ENCODE results near the gene TSPAN14.

TSPAN14 gene

DNA sequence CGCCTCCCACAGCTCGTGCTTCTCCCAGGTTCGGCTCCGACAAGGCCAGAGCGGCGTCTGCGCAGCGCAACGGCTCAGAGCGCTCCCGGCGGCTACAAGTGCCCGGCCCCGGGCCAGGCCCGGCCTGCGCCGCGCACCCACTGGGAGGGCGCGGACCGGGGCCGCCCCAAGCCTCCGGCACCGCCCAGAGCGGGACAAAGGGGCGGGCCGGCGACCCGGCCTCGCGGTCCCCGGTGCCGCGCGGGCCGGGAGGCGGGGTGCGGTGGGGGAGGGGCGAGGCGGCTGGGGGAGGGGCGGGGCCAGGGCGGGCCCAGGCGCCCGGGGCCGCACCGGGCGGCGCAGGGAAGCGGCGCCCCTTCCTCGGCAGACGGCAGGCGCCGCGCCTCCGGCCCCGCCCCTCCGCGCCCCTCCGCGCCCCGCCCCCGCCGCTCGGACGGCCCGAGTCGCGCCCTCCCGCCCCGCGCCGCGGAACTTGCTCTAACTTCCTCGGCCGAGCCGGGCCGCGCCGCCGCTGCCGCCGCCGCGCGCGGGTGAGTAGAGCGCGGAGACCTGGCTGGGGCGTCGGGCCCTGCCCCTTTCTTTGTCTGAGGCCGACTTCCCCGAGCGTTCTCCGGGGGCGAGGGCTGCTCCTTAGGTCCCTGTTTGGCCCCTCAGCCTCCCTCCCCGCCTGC, at the start of gene TSPAN14:
Gene TSPAN14 (plus strand): TSS at position 469 of the 671 bp plus-strand sequence. CDS start 34,924 bp downstream, outside the sequence.
- Histone ChIP-seq H3K27ac (peak within 1 kb of the TSS; percentile 67), H3K9ac (ENCODE audit: insufficient read length) (peak within 1 kb of the TSS; percentile 81), H3K36me3 (ENCODE audit: insufficient read depth, low read length) (no peaks in the 10 kb centered on the region), H3K9me3 (ENCODE audit: low read depth, low read length) (no peaks in the 10 kb centered on the region), H3K4me3 (peak within 1 kb of the TSS; percentile 79)
- DNase-seq (ENCODE audit: low read depth, low spot score) = no peak
- TF ChIP-seq POLR2AphosphoS5 (IDR thresholded peaks at IDR 0.05; ENCODE audit: borderline replicate concordance, low read depth, low read length) (peak; percentile 1; the same call in 1 of the 2 replicates), EZH2 (IDR thresholded peaks at IDR 0.05) (no peak), FOXP2 (optimal IDR thresholded peaks at IDR 0.05; ENCODE audit: control extremely low read depth, extremely low read length, insufficient read depth) (no peak)

GRCh38 chr10:80405035-80405434, 49.1 kb upstream of the TSPAN14 start:
- H3K4me3 ChIP-seq = no peak overlapping the region
- no peak overlapping the region for H3K27ac ChIP-seq
- no peaks in the 10 kb centered on the region for H3K9me3 ChIP-seq (ENCODE audit: low read depth, low read length)
- no peak for TF ChIP-seq POLR2AphosphoS5 (IDR thresholded peaks at IDR 0.05; ENCODE audit: borderline replicate concordance, low read depth, low read length)
- TF ChIP-seq FOXP2 (optimal IDR thresholded peaks at IDR 0.05; ENCODE audit: control extremely low read depth, extremely low read length, insufficient read depth) = no peak
- no peak for TF ChIP-seq EZH2 (IDR thresholded peaks at IDR 0.05)
- no peak overlapping the region for H3K9ac ChIP-seq (ENCODE audit: insufficient read length)
- H3K36me3 ChIP-seq (ENCODE audit: insufficient read depth, low read length) = no peaks in the 10 kb centered on the region
- no peak for DNase-seq (ENCODE audit: low read depth, low spot score)

- Histone ChIP-seq H3K36me3 (ENCODE audit: insufficient read depth, low read length) (no peaks in the 10 kb centered on the region), H3K4me3 (no peak overlapping the region), H3K9ac (ENCODE audit: insufficient read length) (no peak overlapping the region), H3K27ac (no peak overlapping the region), H3K9me3 (ENCODE audit: low read depth, low read length) (no peaks in the 10 kb centered on the region)
- TF ChIP-seq POLR2AphosphoS5 (IDR thresholded peaks at IDR 0.05; ENCODE audit: borderline replicate concordance, low read depth, low read length) = no peak
- TF ChIP-seq FOXP2 (optimal IDR thresholded peaks at IDR 0.05; ENCODE audit: control extremely low read depth, extremely low read length, insufficient read depth) = no peak
- TF ChIP-seq EZH2 (IDR thresholded peaks at IDR 0.05) = no peak
- DNase-seq (ENCODE audit: low read depth, low spot score) = no peak
Observed at GRCh38 chr10:80405626-80406025, 48.5 kb upstream of the TSPAN14 start.

- Histone ChIP-seq H3K4me3 (no peak overlapping the region), H3K36me3 (ENCODE audit: insufficient read depth, low read length) (no peaks in the 10 kb centered on the region), H3K27ac (no peak overlapping the region), H3K9me3 (ENCODE audit: low read depth, low read length) (no peaks in the 10 kb centered on the region), H3K9ac (ENCODE audit: insufficient read length) (no peak overlapping the region)
- DNase-seq (ENCODE audit: low read depth, low spot score) = no peak
- TF ChIP-seq EZH2 (IDR thresholded peaks at IDR 0.05) = no peak
- no peak for TF ChIP-seq FOXP2 (optimal IDR thresholded peaks at IDR 0.05; ENCODE audit: control extremely low read depth, extremely low read length, insufficient read depth)
- TF ChIP-seq POLR2AphosphoS5 (IDR thresholded peaks at IDR 0.05; ENCODE audit: borderline replicate concordance, low read depth, low read length) = no peak
Observed at GRCh38 chr10:80406204-80406603, 47.9 kb upstream of the TSPAN14 start.

DNA sequence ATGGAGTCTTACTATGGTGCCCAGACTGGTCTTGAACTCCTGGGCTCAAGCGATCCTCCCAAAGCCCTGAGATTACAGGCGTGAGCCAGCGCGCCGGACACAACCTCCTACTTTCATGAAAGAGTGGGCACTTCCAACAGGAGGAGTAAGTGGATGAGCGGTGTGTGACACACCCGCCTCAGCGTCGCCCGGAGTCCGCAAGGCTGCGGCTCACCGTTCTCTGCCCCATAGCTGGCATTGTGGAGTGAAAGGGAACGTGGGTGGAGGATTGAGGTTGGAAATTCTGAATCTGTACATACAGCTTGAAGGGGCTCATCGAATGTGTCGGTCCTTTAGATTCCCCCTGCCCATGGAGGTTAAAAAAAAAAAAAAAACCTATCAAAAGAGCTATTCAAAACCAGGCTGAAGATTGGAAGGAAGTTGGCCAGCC, 46.3 kb upstream of the TSPAN14 start:
- Histone ChIP-seq H3K36me3 (ENCODE audit: insufficient read depth, low read length) (no peaks in the 10 kb centered on the region), H3K27ac (no peak overlapping the region), H3K4me3 (peak overlapping the region; percentile 81), H3K9ac (ENCODE audit: insufficient read length) (peak overlapping the region; percentile 77), H3K9me3 (ENCODE audit: low read depth, low read length) (no peaks in the 10 kb centered on the region)
- no peak for DNase-seq (ENCODE audit: low read depth, low spot score)
- no peak for TF ChIP-seq EZH2 (IDR thresholded peaks at IDR 0.05)
- TF ChIP-seq FOXP2 (optimal IDR thresholded peaks at IDR 0.05; ENCODE audit: control extremely low read depth, extremely low read length, insufficient read depth) = no peak
- TF ChIP-seq POLR2AphosphoS5 (IDR thresholded peaks at IDR 0.05; ENCODE audit: borderline replicate concordance, low read depth, low read length) = no peak

DNA sequence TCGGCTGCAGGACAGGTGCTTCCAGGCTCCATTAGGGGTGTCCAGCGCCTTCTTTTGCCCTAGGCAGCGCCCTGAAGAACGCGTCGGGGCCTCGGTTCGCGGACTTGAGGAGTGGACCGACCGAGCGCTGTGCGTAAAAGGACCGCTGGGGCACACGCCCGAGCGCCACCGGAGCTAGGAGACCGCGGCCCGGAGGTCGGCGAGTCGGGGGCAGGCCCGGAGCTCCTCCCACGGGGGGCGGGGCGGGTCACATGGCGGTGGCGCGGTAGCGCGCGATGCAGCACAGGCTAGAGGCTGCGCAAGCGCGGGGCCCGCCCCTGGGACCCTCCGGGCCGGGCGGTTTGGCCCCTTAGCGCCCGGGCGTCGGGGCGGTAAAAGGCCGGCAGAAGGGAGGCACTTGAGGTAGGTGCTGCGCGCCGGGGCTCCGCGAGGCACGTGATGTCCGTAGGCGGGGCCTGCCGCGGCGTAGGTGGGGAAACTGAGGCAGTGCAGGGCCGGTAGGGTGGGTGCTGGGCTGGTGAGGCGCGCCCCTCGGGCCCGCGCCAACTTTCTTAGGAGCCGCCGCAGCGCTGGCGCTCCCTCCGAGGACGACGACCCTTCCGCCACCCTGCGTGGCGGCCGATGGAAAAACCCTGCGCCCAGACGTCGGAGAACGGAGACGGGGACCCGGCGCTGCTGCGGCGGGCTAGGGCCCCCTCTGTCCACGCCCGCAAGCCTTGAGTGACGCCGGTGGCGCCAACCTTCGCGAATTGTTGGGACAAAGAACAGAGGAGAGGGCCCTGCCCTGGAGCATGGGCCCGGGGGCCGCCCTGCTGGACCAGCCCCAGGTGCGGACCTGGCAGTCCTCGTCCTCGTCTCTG, 45.6 kb upstream of the TSPAN14 start, which contains the start of gene PRXL2A:
Gene PRXL2A (plus strand): TSS at position 310 of the 860 bp plus-strand sequence. CDS start 11,917 bp downstream, outside the sequence.
- TF ChIP-seq EZH2 (IDR thresholded peaks at IDR 0.05) = no peak
- peak; percentile 28; the same call in 1 of the 2 replicates for TF ChIP-seq POLR2AphosphoS5 (IDR thresholded peaks at IDR 0.05; ENCODE audit: borderline replicate concordance, low read depth, low read length)
- no peaks in the 10 kb centered on the region for H3K36me3 ChIP-seq (ENCODE audit: insufficient read depth, low read length)
- no peaks in the 10 kb centered on the region for H3K9me3 ChIP-seq (ENCODE audit: low read depth, low read length)
- no peak within 1 kb of the TSS for H3K27ac ChIP-seq
- H3K4me3 ChIP-seq = peak within 1 kb of the TSS; percentile 81
- no peak for DNase-seq (ENCODE audit: low read depth, low spot score)
- peak within 1 kb of the TSS; percentile 77 for H3K9ac ChIP-seq (ENCODE audit: insufficient read length)

DNA sequence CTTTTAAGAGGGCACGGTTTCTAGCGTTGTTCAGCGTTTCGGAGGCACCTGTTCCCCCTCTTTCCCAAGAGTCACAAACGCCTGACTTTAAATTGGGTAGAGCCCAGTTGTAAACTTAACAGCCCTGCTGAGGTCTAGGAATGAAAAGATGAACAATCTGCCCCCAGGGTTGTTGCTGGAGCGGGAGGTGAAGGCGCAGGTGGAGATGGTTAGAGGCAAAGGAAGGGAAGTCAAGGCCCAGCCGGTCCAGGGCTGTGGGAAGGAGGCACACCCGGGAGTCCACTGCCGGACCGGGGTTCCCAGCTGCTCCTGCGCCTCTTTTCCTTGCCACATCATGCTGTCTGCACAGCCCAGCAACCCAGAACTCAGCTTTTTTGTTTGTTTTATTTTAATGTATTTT, 45.0 kb upstream of the TSPAN14 start:
- Histone ChIP-seq H3K9me3 (ENCODE audit: low read depth, low read length) (no peaks in the 10 kb centered on the region), H3K9ac (ENCODE audit: insufficient read length) (peak overlapping the region; percentile 77), H3K27ac (no peak overlapping the region), H3K36me3 (ENCODE audit: insufficient read depth, low read length) (no peaks in the 10 kb centered on the region), H3K4me3 (peak overlapping the region; percentile 81)
- TF ChIP-seq POLR2AphosphoS5 (IDR thresholded peaks at IDR 0.05; ENCODE audit: borderline replicate concordance, low read depth, low read length) (no peak), FOXP2 (optimal IDR thresholded peaks at IDR 0.05; ENCODE audit: control extremely low read depth, extremely low read length, insufficient read depth) (no peak), EZH2 (IDR thresholded peaks at IDR 0.05) (no peak)
- no peak for DNase-seq (ENCODE audit: low read depth, low spot score)

DNA sequence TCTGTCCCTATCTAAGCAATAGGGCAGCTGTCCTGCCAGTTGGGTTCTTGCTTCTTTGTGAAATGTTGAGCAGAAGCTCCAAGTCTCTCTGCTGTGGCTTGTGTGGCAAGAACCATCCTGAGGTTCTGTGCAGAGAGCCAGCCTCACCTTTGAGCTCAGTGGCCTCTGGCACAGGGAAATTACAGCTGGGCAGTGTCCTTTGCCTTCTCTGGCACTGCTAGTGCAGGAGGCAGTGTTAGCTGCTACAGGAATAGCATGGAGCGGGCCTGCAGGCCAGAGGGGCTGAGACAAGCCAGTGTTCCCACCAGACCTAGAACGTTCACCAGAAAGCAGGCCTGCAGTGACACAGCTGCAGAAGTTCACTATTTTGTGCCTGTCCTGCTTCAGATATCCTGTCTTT, 44.0 kb upstream of the TSPAN14 start:
- peak overlapping the region; percentile 16; the same call in 1 of the 2 replicates for H3K27ac ChIP-seq
- no peak for DNase-seq (ENCODE audit: low read depth, low spot score)
- no peak overlapping the region for H3K9ac ChIP-seq (ENCODE audit: insufficient read length)

More for the DNA sequence above, 44.0 kb upstream of the TSPAN14 start:
- Histone ChIP-seq H3K4me3 (peak overlapping the region; percentile 81), H3K36me3 (ENCODE audit: insufficient read depth, low read length) (no peaks in the 10 kb centered on the region), H3K9me3 (ENCODE audit: low read depth, low read length) (no peaks in the 10 kb centered on the region)
- no peak for TF ChIP-seq FOXP2 (optimal IDR thresholded peaks at IDR 0.05; ENCODE audit: control extremely low read depth, extremely low read length, insufficient read depth)
- no peak for TF ChIP-seq EZH2 (IDR thresholded peaks at IDR 0.05)
- no peak for TF ChIP-seq POLR2AphosphoS5 (IDR thresholded peaks at IDR 0.05; ENCODE audit: borderline replicate concordance, low read depth, low read length)

Measured in SK-N-MC (cell line).